ENCODE measurements around the gene PARD3.

DNA sequence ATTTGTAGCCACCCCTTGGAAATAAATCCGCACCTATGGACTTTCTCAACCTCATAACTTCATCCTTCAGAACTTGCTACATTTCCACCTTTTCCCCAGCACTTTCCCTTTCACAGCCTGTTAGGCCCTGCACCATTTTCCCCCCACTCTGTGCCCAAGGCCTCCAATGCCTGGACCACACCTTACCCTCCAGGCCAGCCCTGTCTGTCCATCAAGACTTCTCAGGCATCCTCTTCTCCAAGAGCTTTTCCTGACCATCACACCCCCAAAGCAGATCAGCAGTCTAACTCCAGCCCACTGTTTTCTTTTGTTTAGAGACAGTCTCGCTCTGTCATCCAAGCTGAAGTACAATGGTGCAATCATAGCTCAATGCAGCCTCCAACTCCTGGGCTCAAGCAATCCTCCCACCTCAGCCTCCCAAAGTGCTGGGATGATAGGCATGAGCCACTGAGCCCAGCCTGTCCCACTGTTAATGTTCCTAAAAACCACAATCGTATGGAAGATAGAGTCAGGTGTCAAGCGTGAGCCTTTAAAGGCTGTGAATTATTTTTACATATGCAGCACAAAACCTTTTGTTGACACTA, 116.8 kb downstream of the PARD3 start:
- TF ChIP-seq, protein P1, sequence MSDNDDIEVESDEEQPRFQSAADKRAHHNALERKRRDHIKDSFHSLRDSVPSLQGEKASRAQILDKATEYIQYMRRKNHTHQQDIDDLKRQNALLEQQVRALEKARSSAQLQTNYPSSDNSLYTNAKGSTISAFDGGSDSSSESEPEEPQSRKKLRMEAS (CRISPR knock-in tag; IDR thresholded peaks at IDR 0.05) = no peak
- TF ChIP-seq ELF4 (CRISPR knock-in tag; IDR thresholded peaks at IDR 0.05; ENCODE audit: low read depth) = no peak
- TF ChIP-seq, protein P2, sequence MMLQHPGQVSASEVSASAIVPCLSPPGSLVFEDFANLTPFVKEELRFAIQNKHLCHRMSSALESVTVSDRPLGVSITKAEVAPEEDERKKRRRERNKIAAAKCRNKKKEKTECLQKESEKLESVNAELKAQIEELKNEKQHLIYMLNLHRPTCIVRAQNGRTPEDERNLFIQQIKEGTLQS (CRISPR knock-in tag; conservative IDR thresholded peaks at IDR 0.05) = no peak
- TF ChIP-seq, protein P3, sequence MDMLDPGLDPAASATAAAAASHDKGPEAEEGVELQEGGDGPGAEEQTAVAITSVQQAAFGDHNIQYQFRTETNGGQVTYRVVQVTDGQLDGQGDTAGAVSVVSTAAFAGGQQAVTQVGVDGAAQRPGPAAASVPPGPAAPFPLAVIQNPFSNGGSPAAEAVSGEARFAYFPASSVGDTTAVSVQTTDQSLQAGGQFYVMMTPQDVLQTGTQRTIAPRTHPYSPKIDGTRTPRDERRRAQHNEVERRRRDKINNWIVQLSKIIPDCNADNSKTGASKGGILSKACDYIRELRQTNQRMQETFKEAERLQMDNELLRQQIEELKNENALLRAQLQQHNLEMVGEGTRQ (CRISPR knock-in tag; IDR thresholded peaks at IDR 0.05) = no peak
- TF ChIP-seq, protein P4, sequence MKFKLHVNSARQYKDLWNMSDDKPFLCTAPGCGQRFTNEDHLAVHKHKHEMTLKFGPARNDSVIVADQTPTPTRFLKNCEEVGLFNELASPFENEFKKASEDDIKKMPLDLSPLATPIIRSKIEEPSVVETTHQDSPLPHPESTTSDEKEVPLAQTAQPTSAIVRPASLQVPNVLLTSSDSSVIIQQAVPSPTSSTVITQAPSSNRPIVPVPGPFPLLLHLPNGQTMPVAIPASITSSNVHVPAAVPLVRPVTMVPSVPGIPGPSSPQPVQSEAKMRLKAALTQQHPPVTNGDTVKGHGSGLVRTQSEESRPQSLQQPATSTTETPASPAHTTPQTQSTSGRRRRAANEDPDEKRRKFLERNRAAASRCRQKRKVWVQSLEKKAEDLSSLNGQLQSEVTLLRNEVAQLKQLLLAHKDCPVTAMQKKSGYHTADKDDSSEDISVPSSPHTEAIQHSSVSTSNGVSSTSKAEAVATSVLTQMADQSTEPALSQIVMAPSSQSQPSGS (CRISPR knock-in tag; IDR thresholded peaks at IDR 0.05; ENCODE audit: borderline replicate concordance, low read depth) = no peak
- TF ChIP-seq, protein P5, sequence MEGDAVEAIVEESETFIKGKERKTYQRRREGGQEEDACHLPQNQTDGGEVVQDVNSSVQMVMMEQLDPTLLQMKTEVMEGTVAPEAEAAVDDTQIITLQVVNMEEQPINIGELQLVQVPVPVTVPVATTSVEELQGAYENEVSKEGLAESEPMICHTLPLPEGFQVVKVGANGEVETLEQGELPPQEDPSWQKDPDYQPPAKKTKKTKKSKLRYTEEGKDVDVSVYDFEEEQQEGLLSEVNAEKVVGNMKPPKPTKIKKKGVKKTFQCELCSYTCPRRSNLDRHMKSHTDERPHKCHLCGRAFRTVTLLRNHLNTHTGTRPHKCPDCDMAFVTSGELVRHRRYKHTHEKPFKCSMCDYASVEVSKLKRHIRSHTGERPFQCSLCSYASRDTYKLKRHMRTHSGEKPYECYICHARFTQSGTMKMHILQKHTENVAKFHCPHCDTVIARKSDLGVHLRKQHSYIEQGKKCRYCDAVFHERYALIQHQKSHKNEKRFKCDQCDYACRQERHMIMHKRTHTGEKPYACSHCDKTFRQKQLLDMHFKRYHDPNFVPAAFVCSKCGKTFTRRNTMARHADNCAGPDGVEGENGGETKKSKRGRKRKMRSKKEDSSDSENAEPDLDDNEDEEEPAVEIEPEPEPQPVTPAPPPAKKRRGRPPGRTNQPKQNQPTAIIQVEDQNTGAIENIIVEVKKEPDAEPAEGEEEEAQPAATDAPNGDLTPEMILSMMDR (IDR thresholded peaks at IDR 0.05) = no peak
- no peak for TF ChIP-seq IRF2 (CRISPR knock-in tag; IDR thresholded peaks at IDR 0.05; ENCODE audit: borderline replicate concordance, low read depth)
- TF ChIP-seq, protein P6, sequence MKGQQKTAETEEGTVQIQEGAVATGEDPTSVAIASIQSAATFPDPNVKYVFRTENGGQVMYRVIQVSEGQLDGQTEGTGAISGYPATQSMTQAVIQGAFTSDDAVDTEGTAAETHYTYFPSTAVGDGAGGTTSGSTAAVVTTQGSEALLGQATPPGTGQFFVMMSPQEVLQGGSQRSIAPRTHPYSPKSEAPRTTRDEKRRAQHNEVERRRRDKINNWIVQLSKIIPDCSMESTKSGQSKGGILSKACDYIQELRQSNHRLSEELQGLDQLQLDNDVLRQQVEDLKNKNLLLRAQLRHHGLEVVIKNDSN (CRISPR knock-in tag; IDR thresholded peaks at IDR 0.05) = no peak
- TF ChIP-seq FOXK1 (CRISPR knock-in tag; IDR thresholded peaks at IDR 0.05) = no peak
- no peak for TF ChIP-seq CREM (CRISPR knock-in tag; IDR thresholded peaks at IDR 0.05)
- TF ChIP-seq, protein P7, sequence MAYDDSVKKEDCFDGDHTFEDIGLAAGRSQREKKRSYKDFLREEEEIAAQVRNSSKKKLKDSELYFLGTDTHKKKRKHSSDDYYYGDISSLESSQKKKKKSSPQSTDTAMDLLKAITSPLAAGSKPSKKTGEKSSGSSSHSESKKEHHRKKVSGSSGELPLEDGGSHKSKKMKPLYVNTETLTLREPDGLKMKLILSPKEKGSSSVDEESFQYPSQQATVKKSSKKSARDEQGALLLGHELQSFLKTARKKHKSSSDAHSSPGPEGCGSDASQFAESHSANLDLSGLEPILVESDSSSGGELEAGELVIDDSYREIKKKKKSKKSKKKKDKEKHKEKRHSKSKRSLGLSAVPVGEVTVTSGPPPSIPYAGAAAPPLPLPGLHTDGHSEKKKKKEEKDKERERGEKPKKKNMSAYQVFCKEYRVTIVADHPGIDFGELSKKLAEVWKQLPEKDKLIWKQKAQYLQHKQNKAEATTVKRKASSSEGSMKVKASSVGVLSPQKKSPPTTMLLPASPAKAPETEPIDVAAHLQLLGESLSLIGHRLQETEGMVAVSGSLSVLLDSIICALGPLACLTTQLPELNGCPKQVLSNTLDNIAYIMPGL (CRISPR knock-in tag; IDR thresholded peaks at IDR 0.05) = no peak
- no peak for TF ChIP-seq ZNF263 (CRISPR knock-in tag; IDR thresholded peaks at IDR 0.05; ENCODE audit: low read depth)
